GM18505 (cell line): Measurements from ENCODE around the gene HMOX1.

ENCODE experiments used
- ATAC-seq: cut with Tn5 transposase; IDR thresholded peaks from one replicate; pipeline ENCODE4 v1.9.1; 2021; ENCODE audit not compliant: unreplicated experiment
- POLR2A ChIP-seq: IDR thresholded peaks from 4 replicates; pipeline ENCODE4 v1.6.1; 2011; ENCODE audit warnings: borderline replicate concordance; ENCODE audit not compliant: insufficient read depth, insufficient read length; ENCODE audit errors: extremely low read depth

The HMOX1 gene, protein sequence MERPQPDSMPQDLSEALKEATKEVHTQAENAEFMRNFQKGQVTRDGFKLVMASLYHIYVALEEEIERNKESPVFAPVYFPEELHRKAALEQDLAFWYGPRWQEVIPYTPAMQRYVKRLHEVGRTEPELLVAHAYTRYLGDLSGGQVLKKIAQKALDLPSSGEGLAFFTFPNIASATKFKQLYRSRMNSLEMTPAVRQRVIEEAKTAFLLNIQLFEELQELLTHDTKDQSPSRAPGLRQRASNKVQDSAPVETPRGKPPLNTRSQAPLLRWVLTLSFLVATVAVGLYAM

DNA sequence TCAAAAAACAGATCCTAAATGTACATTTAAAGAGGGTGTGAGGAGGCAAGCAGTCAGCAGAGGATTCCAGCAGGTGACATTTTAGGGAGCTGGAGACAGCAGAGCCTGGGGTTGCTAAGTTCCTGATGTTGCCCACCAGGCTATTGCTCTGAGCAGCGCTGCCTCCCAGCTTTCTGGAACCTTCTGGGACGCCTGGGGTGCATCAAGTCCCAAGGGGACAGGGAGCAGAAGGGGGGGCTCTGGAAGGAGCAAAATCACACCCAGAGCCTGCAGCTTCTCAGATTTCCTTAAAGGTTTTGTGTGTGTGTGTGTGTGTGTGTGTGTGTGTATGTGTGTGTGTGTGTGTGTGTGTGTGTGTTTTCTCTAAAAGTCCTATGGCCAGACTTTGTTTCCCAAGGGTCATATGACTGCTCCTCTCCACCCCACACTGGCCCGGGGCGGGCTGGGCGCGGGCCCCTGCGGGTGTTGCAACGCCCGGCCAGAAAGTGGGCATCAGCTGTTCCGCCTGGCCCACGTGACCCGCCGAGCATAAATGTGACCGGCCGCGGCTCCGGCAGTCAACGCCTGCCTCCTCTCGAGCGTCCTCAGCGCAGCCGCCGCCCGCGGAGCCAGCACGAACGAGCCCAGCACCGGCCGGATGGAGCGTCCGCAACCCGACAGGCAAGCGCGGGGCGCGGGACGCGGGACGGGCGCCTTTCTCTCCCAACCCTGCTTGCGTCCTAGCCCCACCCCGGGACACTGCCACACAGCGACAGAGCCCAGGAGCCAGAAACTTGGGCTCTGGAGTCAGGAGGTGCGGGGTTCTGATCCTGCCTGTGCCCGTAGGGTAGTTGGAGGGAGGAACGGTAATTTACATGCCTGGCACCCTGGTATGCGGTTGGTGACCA is at the start of gene HMOX1:
Gene HMOX1, plus strand, starts transcription at position 560 of the 887 bp plus-strand sequence. Its CDS starts 78 bp downstream, at position 638.
- ATAC-seq: peak; percentile 62
- TF ChIP-seq POLR2A: peak; percentile 95

DNA sequence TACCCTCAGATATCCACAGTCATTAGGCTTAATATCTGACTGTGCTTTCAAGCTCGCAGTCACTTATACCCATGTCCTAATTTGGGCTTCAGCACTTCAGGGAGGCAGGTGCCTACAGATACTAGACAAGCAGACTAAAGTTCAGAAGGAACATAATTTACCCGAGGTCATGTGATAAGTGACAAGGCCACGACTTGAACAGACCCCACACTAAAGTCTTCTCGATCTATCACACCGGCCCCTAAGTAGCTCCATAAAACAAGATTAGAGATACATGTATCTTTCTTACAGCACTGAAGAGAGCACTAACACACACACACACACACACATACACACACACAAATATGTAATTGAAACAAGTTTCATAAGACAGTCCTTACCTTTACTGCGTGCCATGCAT is 48.6 kb upstream of the HMOX1 start:
- TF ChIP-seq POLR2A: no peak
- no peak for ATAC-seq

DNA sequence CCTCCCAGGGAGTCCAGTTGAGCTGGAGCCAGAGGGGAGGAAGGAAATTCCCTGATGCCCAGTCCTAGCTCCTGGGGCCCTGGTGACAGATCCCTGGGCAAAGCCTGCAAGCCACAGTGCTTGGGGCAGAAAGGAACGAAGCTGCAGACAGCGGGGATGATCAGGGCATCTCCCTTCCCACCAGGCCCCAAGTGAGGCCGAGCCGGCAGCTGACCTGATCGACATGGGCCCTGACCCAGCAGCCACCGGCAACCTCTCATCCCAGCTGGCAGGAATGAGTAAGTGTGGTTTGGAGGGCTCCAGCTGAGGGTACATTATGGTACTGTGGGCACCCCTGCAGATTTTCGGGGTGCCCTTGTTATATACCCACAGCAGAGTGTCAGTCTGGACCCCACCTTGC is 47.7 kb upstream of the HMOX1 start:
- no peak for ATAC-seq
- TF ChIP-seq POLR2A: no peak

DNA sequence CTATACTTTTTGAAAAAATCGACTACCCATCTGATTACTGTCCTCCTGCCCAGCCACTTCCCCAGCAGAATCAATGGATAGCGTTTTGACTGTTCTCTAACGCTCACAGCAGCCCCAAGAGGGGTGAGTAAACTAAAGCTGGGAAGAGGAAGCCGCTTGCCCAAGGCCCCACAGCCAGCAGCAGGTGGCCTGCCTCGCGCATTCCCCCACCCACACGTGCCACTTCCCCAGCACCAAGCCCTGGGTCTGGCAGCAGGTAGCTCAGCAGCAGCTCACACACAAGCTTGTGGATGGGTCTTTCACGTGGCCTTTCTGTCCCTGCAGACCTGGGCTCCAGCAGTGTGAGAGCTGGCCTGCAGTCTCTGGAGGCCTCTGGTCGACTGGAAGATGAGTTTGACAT is 46.9 kb upstream of the HMOX1 start:
- no peak for ATAC-seq
- TF ChIP-seq POLR2A: no peak

DNA sequence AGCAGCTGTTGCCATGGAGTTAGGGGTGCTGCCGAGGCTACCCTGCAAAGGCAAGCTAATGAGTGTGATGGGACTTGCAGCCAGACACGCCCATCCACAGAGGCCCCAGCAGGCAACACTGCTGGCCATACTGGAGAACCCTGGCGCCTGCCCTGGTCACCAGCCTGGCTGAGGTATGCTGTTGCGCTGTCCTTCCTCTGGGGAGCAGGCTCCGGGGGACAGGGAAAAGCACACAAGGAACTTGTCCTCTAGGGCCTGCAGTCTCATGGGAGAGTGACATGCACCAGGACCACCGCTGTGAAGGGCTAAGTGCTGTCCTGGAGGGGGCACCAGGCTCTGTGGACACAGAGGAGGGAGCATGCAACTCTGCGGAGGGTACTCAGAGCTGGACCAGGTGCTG is 45.4 kb upstream of the HMOX1 start:
- TF ChIP-seq POLR2A: no peak
- ATAC-seq: no peak

DNA sequence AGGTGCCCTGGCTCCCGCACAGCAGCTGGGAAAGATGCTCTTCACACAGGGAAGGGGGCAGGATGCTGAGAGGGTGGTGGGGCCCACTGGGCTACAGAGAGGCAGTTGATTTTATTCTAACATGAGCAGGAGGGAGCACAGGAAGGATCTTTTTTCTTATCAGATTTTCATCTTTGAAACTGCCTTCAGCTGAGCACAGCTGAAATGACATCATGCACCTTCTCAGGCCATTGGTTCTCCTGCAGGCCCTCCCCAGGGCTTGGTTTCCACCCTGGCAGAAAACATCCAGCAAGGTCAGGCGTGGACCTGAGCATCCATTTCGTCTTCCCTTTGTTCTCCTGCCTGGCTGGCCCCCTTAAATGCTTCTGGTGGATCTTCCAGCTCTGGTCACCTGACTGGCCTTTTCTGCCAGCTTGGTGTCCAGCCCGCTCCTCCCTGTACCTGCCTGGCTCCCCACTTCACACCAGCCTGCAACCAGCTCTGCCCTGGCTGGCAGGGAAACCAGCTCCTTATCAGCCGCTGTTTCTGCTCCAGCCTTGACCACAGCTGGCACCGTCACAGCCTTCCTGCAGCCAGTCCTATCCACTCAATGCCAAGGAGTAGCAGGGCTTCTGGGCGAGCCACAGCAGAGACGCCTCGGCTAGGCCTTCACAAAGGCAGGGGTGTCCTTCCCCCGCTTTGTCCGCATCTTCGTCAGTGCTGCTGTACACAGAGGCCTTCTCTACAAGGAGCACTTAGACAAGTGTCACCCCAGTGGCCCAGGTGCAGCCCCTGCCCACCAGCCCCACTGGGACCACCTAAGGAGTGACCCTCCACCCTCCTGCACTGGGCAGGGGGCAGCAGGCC is 44.7 kb upstream of the HMOX1 start:
- no peak for ATAC-seq
- no peak for TF ChIP-seq POLR2A

DNA sequence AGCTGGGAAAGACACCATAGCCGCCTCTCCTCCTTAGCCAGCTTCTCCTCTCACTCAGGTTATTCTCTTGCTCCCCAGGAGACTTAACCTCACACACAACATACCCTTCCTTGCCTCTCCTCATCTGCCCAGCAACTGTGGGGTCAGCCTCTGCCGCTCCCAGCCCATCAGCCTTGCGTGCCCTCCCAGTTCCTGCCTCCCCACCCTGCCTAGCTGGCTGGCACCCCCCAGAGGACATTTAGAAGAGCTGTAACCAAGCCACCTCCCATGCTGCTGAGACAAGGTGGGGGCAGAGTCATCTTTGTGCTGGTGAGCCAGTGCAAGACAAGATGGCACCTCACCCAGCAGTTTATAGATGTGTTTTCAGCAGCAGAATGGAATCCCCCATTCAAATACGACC is 43.0 kb upstream of the HMOX1 start:
- ATAC-seq: no peak
- no peak for TF ChIP-seq POLR2A

DNA sequence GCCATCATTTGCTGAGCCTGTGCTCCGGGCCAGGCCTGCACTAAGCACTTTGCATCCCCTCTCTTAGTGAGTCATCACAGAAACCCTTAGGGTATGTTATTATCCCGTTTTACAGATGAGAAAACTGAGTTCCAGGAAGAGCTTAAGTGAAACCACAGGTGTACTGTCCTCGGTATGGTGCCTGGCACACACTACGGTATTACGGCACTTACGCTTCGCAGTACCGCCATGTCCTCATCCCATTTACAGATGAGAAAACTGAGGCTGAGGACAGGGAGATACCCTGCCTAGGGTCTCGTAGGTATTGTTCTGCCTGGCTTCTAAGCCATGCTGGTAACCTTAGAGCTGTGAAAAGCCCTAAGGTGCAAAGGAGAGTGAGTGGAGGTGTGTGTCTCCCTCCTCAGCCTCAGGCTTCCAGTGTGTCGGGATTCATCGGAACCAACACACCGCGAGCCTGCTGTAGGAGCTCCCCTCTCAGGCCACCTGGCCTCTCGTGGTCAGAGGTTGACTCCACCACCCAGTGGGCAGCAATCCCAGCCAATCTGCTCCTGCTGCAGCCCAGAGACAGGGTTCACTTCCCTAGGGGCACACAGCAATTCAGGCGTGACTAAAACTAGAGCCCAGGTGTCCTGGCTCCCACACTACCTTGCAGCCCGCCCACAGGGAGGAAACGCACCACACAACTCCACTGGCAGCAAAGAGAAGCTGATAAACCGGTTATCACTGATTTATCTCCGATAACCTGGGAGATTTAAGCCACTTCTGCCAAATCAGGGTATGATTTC is 39.6 kb upstream of the HMOX1 start:
- ATAC-seq: no peak
- TF ChIP-seq POLR2A: no peak

DNA sequence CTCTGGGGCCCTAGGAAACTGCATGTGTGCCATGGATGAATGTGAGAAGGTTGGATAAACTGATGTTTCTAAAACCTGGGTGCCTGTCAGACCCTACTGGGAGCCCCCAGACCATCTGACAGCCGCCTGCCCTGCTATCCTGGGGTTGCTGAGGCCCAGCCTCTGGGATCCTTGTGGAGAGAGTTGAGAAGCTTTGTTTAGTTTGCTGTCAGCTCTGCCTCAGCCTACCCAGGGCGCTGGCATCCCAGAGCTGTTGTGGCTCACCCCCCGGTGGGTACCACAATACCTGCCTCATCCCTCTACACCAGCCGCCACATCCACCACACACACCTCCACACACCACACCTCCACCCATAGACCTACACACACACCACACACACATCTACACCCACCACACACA is 38.5 kb upstream of the HMOX1 start:
- no peak for TF ChIP-seq POLR2A
- ATAC-seq: no peak

DNA sequence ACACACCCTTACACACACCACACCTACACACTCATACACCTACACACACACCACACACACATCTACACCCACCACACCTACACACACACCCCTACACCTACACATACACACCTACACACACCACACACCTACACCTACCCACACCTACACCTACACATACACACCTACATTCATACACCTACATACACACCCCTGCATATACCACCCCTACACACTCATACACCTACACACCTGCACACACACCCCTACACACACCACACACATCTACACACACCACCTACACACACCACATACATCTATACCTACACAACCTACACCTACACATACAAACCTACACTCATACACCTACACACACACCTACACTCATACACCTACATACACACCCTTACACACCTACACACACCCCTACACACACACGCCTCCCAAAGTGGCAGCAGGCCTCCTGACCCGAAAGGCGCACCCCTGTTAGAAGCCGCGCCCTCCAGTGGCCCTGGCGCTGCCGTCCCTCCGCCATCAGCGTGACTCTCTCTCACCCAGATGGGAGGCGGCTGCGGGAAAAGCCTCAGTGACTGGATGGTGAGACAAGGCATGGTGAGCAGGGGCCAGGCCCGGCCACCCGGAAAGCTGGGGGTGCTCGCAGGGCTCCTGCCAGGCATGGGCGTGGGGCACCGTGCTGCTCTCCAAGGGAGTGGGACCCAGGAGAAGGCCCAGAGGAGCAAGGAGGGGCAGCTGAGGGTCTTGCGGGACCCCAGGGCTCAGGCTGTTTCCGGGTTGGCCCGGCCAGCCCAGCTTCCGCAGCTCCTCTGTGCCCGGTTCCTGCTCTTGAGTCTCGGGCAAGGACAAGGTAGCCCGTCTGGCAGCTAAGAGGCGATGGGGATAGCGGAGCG is 37.0 kb upstream of the HMOX1 start:
- no peak for TF ChIP-seq POLR2A
- no peak for ATAC-seq

DNA sequence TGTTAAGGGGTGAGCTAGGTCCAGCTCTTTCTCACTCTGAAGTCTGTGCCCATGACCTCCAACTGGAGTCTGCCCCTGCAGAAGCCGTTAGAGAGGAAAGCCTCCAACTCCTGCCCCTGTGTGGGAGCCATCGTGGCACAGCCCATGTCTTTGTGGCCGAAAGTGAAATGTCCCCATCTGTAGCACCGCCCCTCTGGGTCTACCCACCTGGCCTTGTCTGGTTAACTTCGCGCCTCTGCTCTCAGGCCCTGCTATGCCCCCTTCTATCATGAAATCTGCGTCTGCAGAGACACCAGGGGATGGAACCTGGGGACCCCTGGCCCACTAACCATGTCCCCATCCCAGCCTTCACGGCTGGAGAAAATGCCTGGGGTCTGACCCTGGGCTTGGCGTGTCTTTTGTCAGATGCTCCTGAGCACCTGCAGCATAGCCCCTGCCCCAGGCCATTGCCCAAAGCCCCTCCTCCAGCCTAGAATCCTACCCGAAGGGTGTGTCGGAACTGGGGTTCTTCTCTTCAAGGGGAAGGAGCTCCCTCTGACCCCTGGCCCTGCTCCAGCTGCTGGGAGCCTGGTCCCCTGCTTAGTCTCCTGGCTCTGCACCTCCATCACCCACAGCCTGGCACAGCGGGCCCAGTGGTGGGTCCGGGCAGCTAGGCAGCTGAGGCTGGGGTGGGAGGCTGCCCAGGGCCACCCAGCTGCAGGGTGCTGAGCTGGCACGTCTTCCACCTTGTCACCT is 35.8 kb upstream of the HMOX1 start:
- TF ChIP-seq POLR2A: no peak
- ATAC-seq: no peak
